H9 (cell line): ENCODE measurements around the gene ESPNL. TPM values are rescaled to one million over a fixed set of nuclear protein-coding genes. Genes with fewer than 3 reads are reported as not detected.

Experiments used
- DNase-seq: peaks from one replicate; pipeline ENCODE4 v3.0.0-alpha.2; 2017
- H2AFZ ChIP-seq: one replicate; pipeline ENCODE4 v1.6.1; 2013; ENCODE audit warnings: mild to moderate bottlenecking, low read length, control low read depth, moderate library complexity
- H2AK5ac ChIP-seq: 2 replicates; pipeline ENCODE4 v1.6.1; 2013; ENCODE audit warnings: low read length, control low read depth, mixed read lengths; ENCODE audit not compliant: insufficient read length
- H2BK120ac ChIP-seq: one replicate; pipeline ENCODE4 v1.6.1; 2013; ENCODE audit warnings: low read depth, mild to moderate bottlenecking, low read length, control low read depth, inconsistent platforms; ENCODE audit not compliant: poor library complexity, severe bottlenecking
- H2BK12ac ChIP-seq: 2 replicates; pipeline ENCODE4 v1.6.1; 2013; ENCODE audit warnings: low read length, control low read depth, mixed read lengths, low read depth; ENCODE audit not compliant: insufficient read length
- H2BK15ac ChIP-seq: 2 replicates; pipeline ENCODE4 v1.6.1; 2013; ENCODE audit warnings: low read depth, low read length, control low read depth
- H2BK20ac ChIP-seq: one replicate; pipeline ENCODE4 v1.6.1; 2013; ENCODE audit warnings: low read depth, mild to moderate bottlenecking, low read length, control low read depth, inconsistent platforms; ENCODE audit not compliant: poor library complexity, severe bottlenecking
- H2BK5ac ChIP-seq: 2 replicates; pipeline ENCODE4 v1.6.1; 2013; ENCODE audit warnings: low read length, control low read depth, mixed read lengths; ENCODE audit not compliant: insufficient read length
- H3K14ac ChIP-seq: 2 replicates; pipeline ENCODE4 v1.6.1; 2013; ENCODE audit warnings: low read length, control low read depth; ENCODE audit not compliant: insufficient read depth
- H3K18ac ChIP-seq: 2 replicates; pipeline ENCODE4 v1.6.1; 2013; ENCODE audit warnings: low read depth, mild to moderate bottlenecking, mixed read lengths, low read length, control low read depth; ENCODE audit not compliant: insufficient read length
- H3K23ac ChIP-seq: 2 replicates; pipeline ENCODE4 v1.6.1; 2013; ENCODE audit warnings: low read length, control low read depth, mixed read lengths, low read depth; ENCODE audit not compliant: insufficient read length
- H3K23me2 ChIP-seq: 2 replicates; pipeline ENCODE4 v1.6.1; 2013; ENCODE audit warnings: low read depth, mild to moderate bottlenecking, mixed read lengths, low read length, control low read depth; ENCODE audit not compliant: insufficient read length, poor library complexity, severe bottlenecking
- H3K27ac ChIP-seq: 2 replicates; pipeline ENCODE4 v1.5.1; 2013; ENCODE audit warnings: low read length, control low read depth, mixed read lengths, low read depth; ENCODE audit not compliant: insufficient read length
- H3K27me3 ChIP-seq: 2 replicates; pipeline ENCODE4 v1.6.1; 2013; ENCODE audit warnings: low read length, control low read depth, inconsistent platforms; ENCODE audit not compliant: insufficient read depth
- H3K4ac ChIP-seq: 2 replicates; pipeline ENCODE4 v1.6.1; 2013; ENCODE audit warnings: low read depth, mild to moderate bottlenecking, control low read depth, inconsistent platforms, low read length, moderate library complexity
- H3K4me1 ChIP-seq: 2 replicates; pipeline ENCODE4 v1.6.1; 2013; ENCODE audit warnings: low read length, control low read depth, inconsistent platforms; ENCODE audit not compliant: insufficient read depth
- H3K4me2 ChIP-seq: 2 replicates; pipeline ENCODE4 v1.6.1; 2013; ENCODE audit warnings: low read length, control low read depth, mixed read lengths; ENCODE audit not compliant: insufficient read length, insufficient read depth
- H3K56ac ChIP-seq: 2 replicates; pipeline ENCODE4 v1.6.1; 2013; ENCODE audit warnings: low read depth, mild to moderate bottlenecking, mixed read lengths, low read length, control low read depth; ENCODE audit not compliant: insufficient read length
- H3K79me1 ChIP-seq: 2 replicates; pipeline ENCODE4 v1.6.1; 2013; ENCODE audit warnings: low read depth, mild to moderate bottlenecking, moderate library complexity, low read length, control low read depth, inconsistent platforms; ENCODE audit not compliant: insufficient read depth, poor library complexity, severe bottlenecking
- H3K79me2 ChIP-seq: 2 replicates; pipeline ENCODE4 v1.6.1; 2013; ENCODE audit warnings: low read length, control low read depth, inconsistent platforms; ENCODE audit not compliant: insufficient read depth
- H3K9ac ChIP-seq: 2 replicates; pipeline ENCODE4 v1.6.1; 2013; ENCODE audit warnings: low read length, control low read depth, mixed read lengths; ENCODE audit not compliant: insufficient read length; ENCODE audit errors: extremely low read depth
- H3K9me3 ChIP-seq: one replicate; pipeline ENCODE4 v1.6.1; 2013; ENCODE audit warnings: low read depth, low read length, inconsistent platforms; ENCODE audit not compliant: control insufficient read depth
- H3T11ph ChIP-seq: one replicate; pipeline ENCODE4 v1.6.1; 2013; ENCODE audit warnings: mild to moderate bottlenecking, low read length, control low read depth, inconsistent platforms
- H4K20me1 ChIP-seq: one replicate; pipeline ENCODE4 v1.6.1; 2013; ENCODE audit not compliant: control insufficient read depth, insufficient read length, insufficient read depth
- H4K5ac ChIP-seq: 2 replicates; pipeline ENCODE4 v1.6.1; 2013; ENCODE audit warnings: low read depth, mild to moderate bottlenecking, mixed read lengths, low read length, control low read depth; ENCODE audit not compliant: insufficient read length
- H4K8ac ChIP-seq: replicated peaks from 2 replicates; pipeline ENCODE4 v1.6.1; 2013; ENCODE audit warnings: low read length, control low read depth, mixed read lengths, low read depth; ENCODE audit not compliant: insufficient read length
- H4K91ac ChIP-seq: 2 replicates; pipeline ENCODE4 v1.6.1; 2013; ENCODE audit warnings: low read depth, mild to moderate bottlenecking, moderate library complexity, mixed read lengths, low read length, control low read depth; ENCODE audit not compliant: insufficient read length
- H3K27ac Mint-ChIP-seq, 3 experiments: 2 replicates in 2 of 3; 3 replicates in 1 of 3; pipeline ENCODE4 v1.8.0; 2020 to 2021; ENCODE audit warnings: mixed read lengths in 3 of 3, mild to moderate bottlenecking in 1 of 3, moderate library complexity in 1 of 3
- H3K27me3 Mint-ChIP-seq: 2 replicates; pipeline ENCODE4 v1.8.0; 2021; ENCODE audit warnings: low read depth, mild to moderate bottlenecking, moderate library complexity, mixed read lengths
- H3K36me3 Mint-ChIP-seq, 3 experiments: 2 replicates in 2 of 3; 3 replicates in 1 of 3; pipeline ENCODE4 v1.8.0; 2020 to 2021; ENCODE audit warnings: low read depth in 3 of 3, mixed read lengths in 3 of 3; ENCODE audit not compliant: insufficient read depth in 1 of 3
- H3K4me1 Mint-ChIP-seq, 2 experiments: 2 replicates each; pipeline ENCODE4 v1.8.0; 2020; ENCODE audit warnings: mixed read lengths in 2 of 2
- H3K4me3 Mint-ChIP-seq, 2 experiments: 2 replicates in 1 of 2; 3 replicates in 1 of 2; pipeline ENCODE4 v1.8.0; 2020 to 2021; ENCODE audit warnings: mild to moderate bottlenecking in 2 of 2, mixed read lengths in 2 of 2, moderate library complexity in 1 of 2
- H3K9me3 Mint-ChIP-seq, 2 experiments: 2 replicates in 1 of 2; 3 replicates in 1 of 2; pipeline ENCODE4 v1.8.0; 2020; ENCODE audit warnings: mild to moderate bottlenecking in 2 of 2, mixed read lengths in 2 of 2, moderate library complexity in 1 of 2
- WGBS: extraction: QIAGEN DNeasy Blood & Tissue Kit; methylation state at CpG from one replicate; pipeline ENCODE4 v1.1.7; 2013; ENCODE audit warnings: missing lambda C conversion rate, low lambda C conversion rate, mixed read lengths; ENCODE audit not compliant: insufficient read length; ENCODE audit errors: extremely low coverage; 5-methylcytosine and 5-hydroxymethylcytosine counted together
- total RNA-seq: library from RNA; stranded (reverse); gene quantifications from 2 replicates; pipeline ENCODE4 v1.2.1, GENCODE V29; 2021
- TF ChIP-seq, protein P1 (sequence below): fragments of 200-600 bp; sonication (generic); conservative IDR thresholded peaks from 3 replicates; pipeline ENCODE4 v1.8.0; 2021; ENCODE audit warnings: antibody characterized with exemption, mild to moderate bottlenecking

Gene ESPNL
- total RNA-seq, 1 experiment from 2014 or later: 0.17 TPM

DNA sequence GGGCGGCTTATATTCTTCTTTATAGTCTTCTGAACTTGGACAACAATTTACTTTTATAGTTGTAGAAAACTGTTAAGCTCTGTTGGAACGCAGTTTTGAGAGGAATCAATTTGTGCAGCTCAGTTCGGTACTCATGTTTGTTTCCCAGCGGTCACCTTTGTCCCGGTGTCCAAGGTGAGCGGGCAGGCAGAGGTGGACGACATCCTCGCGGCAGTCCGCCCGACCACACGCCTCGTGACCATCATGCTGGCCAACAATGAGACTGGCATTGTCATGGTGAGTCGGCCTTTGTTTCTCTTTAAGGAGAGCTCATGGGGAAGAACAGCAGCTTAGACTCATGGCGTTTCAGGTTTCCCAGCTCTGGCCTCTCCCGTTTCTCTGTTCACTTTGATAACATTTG lies 18.6 kb upstream of the ESPNL start:
- no peaks in the 10 kb centered on the region for H3K9me3 ChIP-seq
- peaks cover 62 to 84% (median 76%) of the 10 kb centered on the region in 3 experiments for H3K36me3 Mint-ChIP-seq
- H3K27me3 ChIP-seq: no peaks in the 10 kb centered on the region
- H3K79me2 ChIP-seq: no peaks in the 10 kb centered on the region
- peak overlapping the region; percentile 70 to 90 (median 82); a peak in 4 of 7 replicates for H3K27ac Mint-ChIP-seq
- H3K9me3 Mint-ChIP-seq: peaks cover 0 to 5% of the 10 kb centered on the region in 2 experiments; a peak in 1 of 5 replicates
- H2BK20ac ChIP-seq: no peak overlapping the region
- peaks cover 2% of the 10 kb centered on the region for H3K79me1 ChIP-seq
- no peak overlapping the region for H4K8ac ChIP-seq
- no peak overlapping the region for H3K9ac ChIP-seq
- no peak overlapping the region for H3K27ac ChIP-seq
- H3K4me1 ChIP-seq: no peaks in the 10 kb centered on the region
- H2BK12ac ChIP-seq: no peak overlapping the region
- no peak overlapping the region for H2BK120ac ChIP-seq
- no peak overlapping the region for H4K5ac ChIP-seq
- no peak overlapping the region for H2AFZ ChIP-seq
- H4K91ac ChIP-seq: no peak overlapping the region
- no peak overlapping the region for H3K14ac ChIP-seq
- H2AK5ac ChIP-seq: no peak overlapping the region
- no peak overlapping the region for H3K4me3 Mint-ChIP-seq
- H2BK5ac ChIP-seq: no peak overlapping the region
- H3K23ac ChIP-seq: no peak overlapping the region
- H3T11ph ChIP-seq: no peak overlapping the region
- H3K56ac ChIP-seq: no peak overlapping the region
- no peaks in the 10 kb centered on the region for H4K20me1 ChIP-seq
- H3K23me2 ChIP-seq: no peaks in the 10 kb centered on the region
- H3K4ac ChIP-seq: no peak overlapping the region
- H2BK15ac ChIP-seq: no peak overlapping the region
- H3K18ac ChIP-seq: no peak overlapping the region
- H3K4me1 Mint-ChIP-seq: peaks cover 28 to 29% of the 10 kb centered on the region in 2 experiments
- H3K27me3 Mint-ChIP-seq: no peaks in the 10 kb centered on the region
- DNase-seq: no peak
- H3K4me2 ChIP-seq: no peak overlapping the region
- no CpG with 5 or more reads among the region's 16 CpGs for WGBS
- TF ChIP-seq, protein P1, sequence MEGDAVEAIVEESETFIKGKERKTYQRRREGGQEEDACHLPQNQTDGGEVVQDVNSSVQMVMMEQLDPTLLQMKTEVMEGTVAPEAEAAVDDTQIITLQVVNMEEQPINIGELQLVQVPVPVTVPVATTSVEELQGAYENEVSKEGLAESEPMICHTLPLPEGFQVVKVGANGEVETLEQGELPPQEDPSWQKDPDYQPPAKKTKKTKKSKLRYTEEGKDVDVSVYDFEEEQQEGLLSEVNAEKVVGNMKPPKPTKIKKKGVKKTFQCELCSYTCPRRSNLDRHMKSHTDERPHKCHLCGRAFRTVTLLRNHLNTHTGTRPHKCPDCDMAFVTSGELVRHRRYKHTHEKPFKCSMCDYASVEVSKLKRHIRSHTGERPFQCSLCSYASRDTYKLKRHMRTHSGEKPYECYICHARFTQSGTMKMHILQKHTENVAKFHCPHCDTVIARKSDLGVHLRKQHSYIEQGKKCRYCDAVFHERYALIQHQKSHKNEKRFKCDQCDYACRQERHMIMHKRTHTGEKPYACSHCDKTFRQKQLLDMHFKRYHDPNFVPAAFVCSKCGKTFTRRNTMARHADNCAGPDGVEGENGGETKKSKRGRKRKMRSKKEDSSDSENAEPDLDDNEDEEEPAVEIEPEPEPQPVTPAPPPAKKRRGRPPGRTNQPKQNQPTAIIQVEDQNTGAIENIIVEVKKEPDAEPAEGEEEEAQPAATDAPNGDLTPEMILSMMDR: no peak
